Activated CD4-positive, alpha-beta T cell treated with anti-CD3 and anti-CD28 coated beads, Interleukin-2, amount 50 U/mL, for 24 hours (primary cell): ENCODE data around the gene AP3D1.
A peak's percentile ranks its signal among the peaks of the same experiment; 100 is the strongest.
"Not testable (repeated sequence)": the region's sequence is repeated elsewhere in the genome, so short reads cannot be mapped to it uniquely, and the experiment has no call there.

Experiments
- DNase-seq, 2 donors: peaks; one replicate each; pipeline ENCODE4 v3.0.0-alpha.2; 2020; ENCODE audit warnings: low read depth in 1 of 2, low spot score in 1 of 2

Gene AP3D1

DNA sequence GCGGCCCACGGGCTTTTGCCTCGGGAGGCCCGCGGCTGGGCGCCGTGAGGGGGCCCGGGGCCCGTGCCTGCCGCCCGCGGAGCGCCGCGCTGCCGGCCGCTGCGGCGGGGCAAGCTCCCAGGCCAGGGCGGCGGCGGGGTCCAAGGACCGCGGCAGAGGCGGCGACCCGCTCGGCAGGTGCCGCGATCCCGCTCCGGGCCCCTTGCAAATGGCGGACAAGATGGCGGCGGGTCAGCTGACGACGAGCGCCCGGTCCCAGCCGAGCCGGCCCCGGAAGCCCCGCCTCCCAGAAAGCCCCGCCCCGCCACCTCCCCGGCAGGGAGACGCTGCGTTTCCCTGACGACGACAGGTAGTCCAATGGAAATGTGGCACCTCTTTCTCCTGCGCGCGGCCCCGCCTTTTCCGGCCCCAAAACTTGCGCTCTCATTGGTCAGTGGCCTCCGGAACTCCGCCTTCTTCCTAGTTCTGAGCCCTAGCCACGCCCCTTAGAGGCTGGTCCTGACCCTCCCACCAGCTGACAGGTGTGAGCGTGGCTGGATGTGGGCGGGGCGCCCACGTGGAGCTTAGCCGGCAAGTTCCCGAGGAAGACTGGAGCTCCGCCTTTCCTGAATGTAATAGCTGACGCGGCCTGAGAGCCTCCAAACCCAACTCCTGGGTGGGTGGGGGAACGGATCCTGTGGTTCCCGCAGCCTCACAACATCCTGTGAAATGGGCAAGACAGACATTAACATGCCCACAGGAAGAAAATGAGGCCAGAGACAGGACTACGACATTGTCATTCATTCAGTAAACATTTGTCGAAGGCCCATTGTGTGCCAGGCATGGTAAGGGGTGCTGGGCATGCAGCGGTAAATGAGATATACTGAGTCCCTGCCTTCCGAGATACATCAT, at the start of gene AP3D1:
AP3D1 (minus strand) TSS at position 228 of the 891 bp plus-strand sequence. CDS start 232 bp downstream, outside the sequence.
- peak; percentile 99 to 100 for DNase-seq

DNA sequence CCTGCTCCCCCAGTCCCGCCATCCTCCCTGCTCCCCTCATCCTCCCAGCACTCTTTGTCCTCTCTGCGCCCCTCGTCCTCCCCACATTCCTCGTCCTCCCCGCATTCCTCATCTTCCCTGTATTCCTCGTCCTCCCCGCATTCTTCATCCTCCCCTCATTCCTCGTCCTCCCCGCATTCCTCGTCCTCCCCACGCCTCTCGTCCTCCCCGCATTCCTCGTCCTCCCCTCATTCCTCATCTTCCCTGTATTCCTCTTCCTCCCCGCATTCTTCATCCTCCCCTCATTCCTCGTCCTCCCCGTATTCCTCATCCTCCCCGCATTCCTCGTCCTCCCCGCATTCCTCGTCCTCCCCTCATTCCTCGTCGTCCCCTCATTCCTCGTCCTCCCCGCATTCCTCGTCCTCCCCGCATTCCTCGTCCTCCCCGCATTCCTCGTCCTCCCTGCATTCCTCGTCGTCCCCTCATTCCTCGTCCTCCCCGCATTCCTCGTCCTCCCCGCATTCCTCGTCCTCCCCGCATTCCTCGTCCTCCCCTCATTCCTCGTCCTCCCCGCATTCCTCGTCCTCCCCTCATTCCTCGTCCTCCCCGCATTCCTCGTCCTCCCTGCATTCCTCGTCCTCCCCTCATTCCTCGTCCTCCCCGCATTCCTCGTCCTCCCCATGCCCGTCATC, 49.4 kb upstream of the AP3D1 start:
- not testable (repeated sequence) for DNase-seq

DNA sequence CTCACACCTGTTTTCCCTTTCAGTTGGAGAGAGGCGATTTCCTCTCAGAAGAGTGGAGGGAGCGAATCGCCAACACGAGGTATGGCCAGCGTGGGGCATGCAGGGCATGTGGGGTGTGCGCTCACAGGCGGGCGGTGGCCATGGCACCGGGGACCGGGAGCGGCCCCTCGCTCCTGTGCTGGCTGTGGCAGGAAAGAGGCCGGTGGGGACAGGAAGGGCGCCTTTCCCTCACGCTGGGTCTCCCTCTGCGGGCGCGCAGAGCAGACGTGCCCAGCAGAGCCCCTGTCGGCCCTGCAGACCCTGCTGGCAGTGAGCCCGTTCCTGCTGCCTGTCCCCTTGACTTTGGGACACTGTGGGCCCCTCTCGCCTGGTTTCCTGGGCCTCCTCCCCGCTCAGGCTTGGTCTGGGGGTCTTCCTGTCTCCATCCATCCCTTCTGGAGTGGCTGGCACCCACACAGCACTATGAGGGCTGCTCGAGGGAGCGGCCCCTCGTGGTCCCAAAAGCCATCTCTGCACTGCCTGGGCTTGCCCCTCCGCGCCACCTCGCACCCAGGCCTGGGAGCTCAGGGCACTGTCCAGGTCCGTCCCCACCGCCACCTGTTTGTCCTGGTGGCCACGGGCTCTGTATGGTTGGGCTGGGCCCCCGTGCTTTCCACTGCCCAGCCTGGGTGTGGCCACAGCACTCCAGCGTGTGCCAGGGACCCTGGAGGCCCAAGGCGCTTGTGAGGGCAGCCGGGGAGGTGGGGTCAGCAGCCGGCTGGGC, 48.7 kb upstream of the AP3D1 start:
- no peak for DNase-seq

DNA sequence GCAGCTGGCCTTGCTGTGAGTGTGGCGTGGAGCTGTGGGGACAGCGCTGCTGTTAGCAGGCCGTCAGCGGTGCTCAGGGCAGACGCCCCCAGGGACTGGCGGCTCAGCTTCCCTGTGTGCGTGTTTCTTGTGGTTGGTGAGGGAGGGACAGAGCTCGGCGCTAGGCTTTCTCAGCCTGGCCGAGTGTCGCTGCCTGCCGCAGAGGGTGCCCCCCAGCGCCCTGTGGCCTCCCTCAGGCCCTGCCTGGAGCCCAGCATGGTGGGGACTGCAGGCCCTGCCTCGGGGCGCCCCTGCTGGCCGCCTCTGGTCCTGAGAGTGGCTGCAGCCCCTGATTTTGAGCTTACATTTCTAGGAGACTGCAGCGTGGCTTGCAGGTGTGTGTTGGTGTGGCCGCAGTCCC, 47.8 kb upstream of the AP3D1 start:
- DNase-seq: no peak

DNA sequence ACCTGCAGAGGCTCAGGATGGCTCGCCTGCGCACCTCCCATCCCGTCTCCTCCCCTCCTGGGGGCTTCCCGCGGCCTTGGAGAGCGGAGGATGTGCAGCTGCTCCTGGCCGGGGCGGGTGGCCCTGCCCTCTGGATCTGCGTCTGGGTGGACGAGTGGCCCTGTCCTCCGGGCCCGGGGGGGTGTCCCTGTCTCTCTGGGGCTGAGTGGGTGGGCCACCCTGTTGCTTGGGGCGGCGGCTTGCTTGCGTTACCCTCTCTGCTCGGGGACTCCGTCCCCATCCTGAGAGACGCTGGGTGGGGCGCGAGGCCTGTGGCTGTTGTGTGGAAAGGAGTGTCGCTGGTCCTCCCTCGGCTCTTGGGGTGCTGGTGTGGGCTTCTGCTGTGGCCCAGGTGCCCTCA, 47.0 kb upstream of the AP3D1 start:
- DNase-seq: no peak

DNA sequence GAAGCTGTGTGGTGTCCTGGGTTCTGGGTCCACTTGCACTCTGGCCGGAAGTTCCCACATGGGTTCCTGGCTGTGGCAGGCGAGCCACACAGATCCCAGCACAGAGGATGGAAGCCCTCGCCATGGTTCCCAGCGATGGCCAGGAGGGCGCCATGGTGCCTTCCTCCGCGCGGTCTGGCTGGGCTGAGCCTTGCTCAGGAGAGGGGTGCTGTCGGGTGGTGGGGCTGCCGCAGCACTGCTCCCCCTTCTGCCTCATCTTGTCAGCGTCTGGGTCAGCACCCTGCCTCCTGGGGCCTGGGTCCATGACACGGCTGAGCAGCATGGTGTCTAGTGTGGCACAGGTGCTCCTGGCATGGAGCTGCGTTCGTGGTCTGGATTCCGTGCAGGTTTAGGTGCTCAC, 45.9 kb upstream of the AP3D1 start:
- no peak for DNase-seq

DNA sequence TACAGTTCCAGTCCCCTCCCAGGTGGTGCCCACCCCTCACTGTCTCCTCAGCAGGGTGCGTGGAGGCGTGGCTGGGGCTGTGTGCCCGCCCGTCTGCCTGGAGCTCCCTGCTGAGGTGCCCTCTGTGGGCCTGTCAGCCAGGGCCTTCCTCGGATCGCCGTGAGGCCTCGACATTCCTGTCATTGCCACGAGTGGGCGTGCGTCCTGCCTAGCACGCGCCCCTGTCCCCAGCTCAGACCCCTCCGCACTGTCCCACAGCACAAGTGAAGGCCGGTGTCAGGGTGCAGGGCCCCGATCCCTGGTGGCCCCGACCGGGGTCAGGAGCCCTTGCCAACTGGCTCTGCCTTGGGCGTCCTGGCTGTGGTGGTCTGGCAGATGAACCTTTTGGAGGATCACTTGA, 44.5 kb upstream of the AP3D1 start:
- no peak for DNase-seq

DNA sequence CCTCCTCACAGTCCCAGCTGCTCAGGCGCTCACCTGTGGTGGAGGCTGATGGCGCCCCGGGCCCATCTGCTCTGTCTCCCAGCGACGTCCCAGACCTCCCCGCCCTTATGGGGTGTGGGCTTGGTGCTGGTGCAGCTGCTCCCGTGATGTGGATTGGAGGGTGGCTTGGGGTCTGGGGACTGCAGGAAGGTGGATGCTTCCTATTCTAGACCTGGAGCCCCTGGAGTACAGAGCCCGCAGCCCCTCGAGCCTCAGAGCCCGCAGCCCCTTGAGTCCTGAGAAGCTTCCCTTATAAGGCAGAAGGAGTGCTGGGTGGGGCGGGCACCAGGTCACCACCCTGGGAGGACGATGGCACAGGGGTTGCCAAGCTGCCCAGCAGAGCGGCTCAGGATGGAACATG, 44.0 kb upstream of the AP3D1 start:
- DNase-seq: no peak

DNA sequence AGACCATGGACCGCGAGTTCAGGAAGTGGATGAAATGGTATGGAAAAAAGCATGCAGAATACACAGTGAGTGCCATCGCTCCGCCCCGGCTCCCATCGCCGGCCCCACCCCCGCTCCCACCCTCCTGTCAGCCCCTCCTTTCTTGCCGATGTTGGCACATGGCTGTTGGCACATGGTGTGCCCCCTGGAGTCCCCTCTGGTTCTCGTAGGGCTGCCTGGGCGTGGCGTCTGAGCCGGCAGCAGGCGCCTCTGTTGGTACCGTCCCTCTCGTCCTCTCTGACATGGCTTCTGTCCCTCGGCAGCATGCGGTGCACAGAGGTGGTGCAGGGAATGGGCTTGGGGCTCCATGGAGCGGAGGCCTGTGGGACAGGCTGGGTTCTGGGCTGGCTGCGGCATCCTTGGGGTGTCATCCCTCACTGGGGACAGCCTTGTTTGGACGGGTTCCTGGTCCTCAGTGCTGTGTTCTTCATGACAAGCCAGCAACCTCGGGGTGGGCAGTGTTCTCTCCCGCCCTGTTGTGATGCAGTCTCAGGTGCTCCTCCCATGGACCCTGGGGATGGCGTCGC, 43.2 kb upstream of the AP3D1 start:
- DNase-seq: no peak

DNA sequence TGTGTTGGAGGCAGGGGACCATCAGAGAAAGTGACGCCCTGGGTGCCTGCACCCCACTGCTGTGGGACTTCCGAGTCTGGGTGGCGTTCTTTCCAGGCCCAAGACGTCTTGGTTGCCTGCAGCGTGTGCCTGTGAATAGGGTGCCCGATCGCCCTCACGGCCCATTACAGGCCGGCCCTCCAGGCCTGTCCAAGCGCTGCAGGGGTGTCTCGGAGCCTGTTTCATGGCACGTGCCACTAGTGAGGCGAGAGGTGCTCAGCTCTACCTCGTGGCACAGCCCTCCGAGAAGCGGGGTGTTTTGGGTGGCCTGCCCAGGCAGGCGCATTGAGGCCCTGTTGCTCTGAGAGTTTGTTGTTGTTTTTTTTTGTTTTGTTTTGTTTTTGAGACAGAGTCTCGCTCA, 42.4 kb upstream of the AP3D1 start:
- no peak for DNase-seq

DNA sequence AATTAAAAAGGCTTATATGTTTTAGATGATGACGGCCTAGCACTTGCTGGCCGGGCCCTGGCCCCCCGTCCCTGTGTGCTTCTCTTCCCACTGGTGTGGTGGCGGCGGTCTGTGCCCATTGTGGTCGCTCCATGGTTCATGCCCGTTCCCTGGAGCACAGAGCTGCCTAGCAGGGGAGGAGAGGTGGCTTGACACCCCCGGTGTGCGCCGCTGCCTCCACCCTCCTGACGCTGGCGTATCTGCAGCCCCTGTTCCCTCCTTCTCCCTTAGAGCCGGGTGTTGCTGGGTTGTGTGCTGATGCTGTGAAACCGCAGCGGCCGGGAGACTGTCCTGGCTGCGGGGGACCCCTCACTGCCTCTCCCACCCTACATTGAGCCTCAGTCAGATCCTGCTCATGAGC, 41.5 kb upstream of the AP3D1 start:
- DNase-seq: no peak

DNA sequence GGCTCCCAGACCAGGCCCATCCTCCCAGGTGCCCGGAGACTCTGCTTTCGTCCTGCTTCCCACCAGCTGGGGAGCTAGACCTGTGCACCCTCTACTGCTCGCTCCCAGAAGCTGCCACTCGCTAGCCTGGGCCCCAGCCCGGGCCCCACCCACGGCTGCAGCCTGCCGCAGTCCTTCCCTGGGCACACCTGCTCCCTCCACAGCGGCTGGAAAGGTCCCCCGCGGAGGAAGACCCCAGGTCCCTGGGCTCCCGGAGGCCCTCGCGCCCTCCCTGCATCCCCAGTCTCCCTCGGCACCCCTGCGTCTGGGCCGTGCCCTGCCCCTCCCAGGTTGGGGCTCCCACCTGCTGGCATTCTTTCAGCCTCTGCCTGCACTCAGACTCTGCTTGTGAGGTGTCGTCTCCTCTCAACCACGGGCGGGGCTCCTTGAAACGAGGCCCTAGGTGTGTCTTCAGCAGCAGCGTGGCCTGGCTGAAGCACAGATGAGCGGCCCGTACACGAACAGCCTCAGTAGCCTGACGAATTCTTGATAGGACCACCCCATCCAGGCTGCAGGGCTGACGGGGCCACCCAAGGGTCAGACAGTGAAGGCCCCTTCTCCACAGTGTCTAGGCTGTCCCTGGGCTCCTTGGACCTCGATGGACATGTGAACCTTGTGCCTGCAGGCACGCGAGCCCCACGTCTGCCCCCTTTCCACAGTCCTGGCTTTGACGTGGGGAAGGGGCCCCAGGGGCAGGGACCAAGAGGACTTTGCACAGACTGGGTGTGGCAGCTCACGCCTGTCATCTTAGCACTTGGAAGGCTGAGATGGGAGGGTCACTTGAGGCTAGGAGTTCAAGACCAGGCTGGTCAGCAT, 40.3 kb upstream of the AP3D1 start:
- no peak for DNase-seq

DNA sequence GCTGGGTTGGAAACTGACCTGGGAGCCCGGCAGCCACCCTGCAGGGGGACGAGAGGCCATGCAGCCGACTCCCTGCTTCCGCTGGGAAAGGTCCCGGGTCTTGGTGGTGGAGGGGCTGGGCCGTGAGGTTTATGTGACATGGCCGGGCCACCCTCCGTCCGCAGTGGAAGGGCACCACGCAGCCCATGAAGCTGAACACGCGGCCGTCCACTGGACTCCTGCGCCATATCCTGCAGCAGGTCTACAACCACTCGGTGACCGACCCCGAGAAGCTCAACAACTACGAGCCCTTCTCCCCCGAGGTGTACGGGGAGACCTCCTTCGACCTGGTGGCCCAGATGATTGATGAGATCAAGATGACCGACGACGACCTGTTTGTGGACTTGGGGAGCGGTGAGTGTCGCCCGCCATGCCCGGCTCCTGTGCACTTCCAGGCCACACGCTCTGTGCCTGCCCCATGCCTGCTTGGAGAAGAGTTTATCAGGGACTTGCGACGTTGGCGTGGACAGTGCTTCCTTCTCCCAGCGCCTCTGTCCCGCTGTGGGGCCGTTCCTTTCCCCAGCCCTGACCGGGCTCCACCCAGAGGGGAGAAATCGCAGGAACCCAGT, 39.6 kb upstream of the AP3D1 start:
- DNase-seq: no peak

DNA sequence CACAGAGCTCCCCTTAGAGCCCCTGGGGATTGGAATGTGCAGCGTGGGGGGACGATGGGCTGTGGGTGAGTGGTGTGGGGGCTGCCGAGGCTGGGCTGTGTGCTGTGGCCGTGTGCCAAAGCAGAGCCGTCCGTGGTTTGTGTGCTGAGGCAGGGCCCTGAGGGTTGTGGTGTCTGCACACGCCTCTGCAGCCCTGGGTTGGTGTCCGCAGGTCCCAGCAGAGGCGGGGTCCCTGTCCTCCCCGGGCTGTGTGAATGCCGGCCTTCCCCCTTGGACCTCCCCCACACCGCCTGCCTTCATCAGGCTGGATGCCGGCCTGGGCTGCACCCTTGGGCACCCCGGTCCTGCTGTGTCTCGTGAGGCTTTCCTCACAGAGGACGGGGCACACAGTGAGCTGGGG, 38.5 kb upstream of the AP3D1 start:
- DNase-seq: no peak

DNA sequence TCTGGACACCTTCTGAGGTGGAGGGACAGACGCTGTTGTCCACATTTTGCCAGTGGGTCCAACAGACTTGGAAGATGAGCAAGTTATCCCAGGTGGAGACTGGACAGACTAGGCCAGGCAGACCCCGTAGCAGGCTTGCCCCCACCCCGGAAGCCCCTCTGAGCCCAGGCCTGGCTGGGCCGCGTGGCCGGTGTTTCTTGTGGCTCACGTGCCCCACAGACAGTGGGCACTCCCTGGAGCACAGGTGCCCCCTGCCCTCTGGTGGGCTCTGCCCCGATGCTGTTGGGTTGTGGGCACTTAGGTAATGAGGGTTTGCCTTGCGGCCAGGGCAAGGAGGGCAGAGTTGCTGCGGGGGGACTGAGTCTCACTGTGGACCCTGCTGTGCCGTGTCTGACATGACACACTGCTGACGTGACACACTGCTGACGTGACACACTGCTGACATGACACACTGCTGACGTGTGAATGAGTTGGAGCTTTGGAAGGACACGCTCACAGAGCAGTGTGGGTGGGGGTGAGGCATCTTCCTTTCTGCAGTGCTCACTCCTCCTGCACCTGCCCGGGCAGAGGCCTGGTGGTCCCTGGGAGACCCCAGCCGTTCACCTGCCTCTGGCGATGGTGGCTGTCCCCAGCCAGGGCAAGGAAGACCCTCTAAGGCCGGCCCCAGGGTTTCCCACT, 37.5 kb upstream of the AP3D1 start:
- DNase-seq: no peak

DNA sequence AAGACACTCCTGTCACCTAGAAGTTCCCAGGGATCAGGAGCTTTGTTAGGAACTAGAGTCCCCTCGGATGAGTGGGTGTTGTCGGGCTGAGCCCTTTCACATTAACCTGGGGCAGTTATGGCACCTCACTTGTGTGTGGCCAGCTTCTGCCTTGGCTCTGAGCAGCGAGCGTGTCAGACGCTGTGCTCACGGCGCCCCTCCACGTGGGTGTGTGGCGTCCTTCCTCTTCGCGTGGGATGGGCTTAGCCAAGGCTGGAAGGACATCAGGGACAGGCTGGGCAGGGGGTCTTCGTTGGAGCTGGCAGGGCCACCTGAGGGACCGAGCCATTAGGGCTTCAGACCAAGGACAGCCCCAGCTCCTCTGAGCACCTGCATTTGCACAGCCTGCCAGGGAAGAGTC, 35.8 kb upstream of the AP3D1 start:
- no peak for DNase-seq

DNA sequence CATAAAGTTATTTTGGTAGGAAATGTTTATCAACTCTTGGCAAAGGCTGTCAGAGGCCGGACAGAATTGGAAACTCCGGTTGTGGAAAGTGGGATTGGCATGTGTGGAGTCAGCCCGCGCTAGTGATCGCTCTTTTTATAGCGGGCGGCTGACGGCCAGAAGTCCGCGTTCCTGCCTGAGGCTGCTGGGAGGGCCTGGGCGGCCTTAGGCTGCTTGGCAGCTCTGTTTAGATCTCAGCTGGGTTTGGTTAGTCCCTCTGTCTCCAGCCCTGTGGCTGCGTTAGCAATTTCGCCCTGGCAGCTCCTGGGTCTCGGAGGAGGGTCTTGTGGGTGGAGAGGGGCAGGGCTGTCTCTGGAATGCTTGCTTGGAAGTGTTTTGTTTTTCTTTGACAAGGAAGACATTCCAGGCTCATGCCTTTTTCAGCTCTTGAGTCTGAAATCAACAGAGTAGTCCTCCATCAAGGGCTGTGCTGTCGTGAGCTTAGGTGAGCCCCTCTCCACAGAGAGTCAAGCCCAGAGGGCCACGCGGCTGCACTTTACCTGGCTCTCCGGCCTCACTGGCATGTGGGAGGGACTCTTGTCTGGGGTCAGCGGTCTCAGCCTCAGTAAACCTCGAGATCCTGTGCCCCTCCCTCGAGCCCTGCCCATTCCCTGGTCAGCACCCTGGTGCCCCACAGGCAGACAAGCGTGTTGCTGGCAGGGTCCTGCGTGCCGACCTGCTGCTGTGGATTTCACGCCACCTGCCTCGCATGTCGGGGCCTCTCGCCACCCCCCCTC, 34.9 kb upstream of the AP3D1 start:
- no peak for DNase-seq

DNA sequence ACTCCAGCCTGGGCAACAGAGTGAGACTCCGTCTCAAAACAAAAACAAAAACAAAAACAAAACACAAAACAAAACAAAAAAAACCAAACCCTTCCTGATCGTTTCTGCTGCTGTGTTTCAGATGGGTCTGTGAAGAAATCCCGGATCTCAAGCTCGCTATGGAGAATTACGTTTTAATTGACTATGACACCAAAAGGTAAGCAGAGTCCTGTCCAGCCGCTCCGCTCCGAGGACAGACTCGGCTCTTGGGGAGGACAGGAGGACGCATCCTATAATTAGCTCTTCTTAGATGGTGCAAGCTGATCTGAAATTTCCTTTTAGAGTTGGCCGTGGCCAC, 34.3 kb upstream of the AP3D1 start:
- no peak for DNase-seq

DNA sequence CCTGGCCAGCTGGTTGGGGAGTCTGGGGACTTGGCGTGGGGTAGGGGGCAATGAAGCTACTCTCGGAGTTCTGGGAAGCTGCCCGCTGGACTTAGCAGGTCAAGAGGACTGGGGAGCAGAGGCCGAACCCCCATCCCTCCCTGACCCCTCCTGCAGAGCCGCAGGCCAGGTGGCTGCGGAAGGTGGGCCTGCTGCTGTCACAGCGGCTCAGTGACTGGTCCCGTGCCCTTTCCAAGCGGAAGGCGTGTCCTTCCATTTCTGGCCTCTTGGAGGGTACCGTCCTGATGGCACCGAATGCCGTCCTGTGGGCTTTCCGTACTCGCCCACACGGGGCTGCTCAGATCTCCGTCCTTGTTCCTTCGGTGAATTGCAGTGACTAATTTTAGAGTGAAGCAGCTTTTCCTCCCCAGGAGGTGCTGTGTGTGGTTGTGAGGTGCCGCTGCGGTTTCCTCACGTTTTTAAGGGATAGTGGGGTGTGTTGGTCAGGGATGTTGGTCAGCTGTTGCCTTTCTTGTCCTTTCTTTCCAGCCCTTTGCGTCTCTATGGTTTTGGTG, 33.1 kb upstream of the AP3D1 start:
- DNase-seq: no peak
